Measurements from ENCODE around the gene GRM2.

- TF ChIP-seq POLR2A (IDR thresholded peaks at IDR 0.05; ENCODE audit: low read depth, low read length) (no peak), POLR2AphosphoS5 (IDR thresholded peaks at IDR 0.05; ENCODE audit: low read depth, low read length) (no peak)
These were observed 44.4 kb upstream of the GRM2 start for GRCh38 chr3:51662456-51662855.
